Smooth muscle cell of the brain vasculature (primary cell): ENCODE measurements around the gene ABCC11.
"Not testable (repeated sequence)": the region's sequence is repeated elsewhere in the genome, so short reads cannot be mapped to it uniquely, and the experiment has no call there.

ENCODE experiments used
- DNase-seq: peaks from one replicate; pipeline ENCODE4 v3.0.0-alpha.2; 2012; ENCODE audit warnings: low read depth, low spot score

ABCC11 gene

GRCh38 chr16:48250520-48251278 lies 3.4 kb upstream of the ABCC11 start:
- DNase-seq, result no peak

DNA sequence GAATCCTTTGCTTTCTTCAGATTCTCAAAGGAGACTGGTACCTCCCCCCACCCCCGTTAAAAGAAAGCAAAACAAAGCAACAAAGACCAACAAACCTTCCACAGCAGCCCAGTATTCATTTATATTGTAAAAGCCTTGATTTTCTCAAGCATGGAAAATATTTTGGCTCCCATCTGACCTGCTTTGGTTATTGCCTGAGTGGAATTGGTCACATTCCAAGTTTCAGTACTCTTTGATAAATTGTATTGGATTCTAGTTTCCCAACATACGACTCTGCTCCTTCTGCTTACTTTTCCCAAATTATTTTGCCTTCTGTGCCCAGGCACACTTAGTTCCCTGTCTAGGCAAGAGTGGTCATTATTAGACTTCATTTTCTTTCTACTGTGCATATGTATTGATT lies 1.3 kb downstream of the ABCC11 start:
- DNase-seq, result no peak

- no peak for DNase-seq
These were observed 2.5 kb downstream of the ABCC11 start for GRCh38 chr16:48244863-48245195.

DNA sequence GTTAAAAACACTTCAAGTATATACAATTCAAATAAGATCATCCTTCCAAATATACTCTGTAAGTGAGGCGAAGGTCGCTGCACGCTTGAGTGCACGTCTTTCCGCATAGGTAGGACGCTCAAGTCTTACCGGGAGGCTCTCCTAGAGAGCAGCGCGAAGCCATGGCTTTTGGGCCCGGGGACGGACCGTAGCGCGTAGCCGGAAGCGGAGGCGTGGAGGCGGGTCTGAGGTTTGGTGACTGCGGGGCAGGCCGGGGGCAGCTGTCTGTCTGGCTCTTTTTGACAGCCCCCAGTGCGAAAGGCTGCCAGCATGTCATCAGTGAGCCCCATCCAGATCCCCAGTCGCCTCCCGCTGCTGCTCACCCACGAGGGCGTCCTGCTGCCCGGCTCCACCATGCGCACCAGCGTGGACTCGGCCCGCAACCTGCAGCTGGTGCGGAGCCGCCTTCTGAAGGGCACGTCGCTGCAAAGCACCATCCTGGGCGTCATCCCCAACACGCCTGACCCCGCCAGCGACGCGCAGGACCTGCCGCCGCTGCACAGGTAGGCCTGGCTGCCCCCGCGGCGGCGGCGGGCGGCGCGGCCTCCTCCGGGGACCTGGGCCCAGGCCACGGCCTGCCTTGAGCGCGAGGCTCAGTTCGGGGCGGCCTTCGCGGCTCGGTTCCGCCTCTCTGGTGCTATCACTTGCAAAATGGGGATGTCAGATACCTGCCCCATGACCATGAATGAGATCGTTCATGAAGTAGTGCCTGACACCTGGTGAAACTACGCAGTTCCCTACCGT lies 3.1 kb downstream of the ABCC11 start, which contains the start of gene LONP2:
TSS of gene LONP2 (plus strand) at position 221 of the 783 bp plus-strand sequence. CDS start at position 310, 89 bp downstream.
- DNase-seq, result peak; percentile 73

DNA sequence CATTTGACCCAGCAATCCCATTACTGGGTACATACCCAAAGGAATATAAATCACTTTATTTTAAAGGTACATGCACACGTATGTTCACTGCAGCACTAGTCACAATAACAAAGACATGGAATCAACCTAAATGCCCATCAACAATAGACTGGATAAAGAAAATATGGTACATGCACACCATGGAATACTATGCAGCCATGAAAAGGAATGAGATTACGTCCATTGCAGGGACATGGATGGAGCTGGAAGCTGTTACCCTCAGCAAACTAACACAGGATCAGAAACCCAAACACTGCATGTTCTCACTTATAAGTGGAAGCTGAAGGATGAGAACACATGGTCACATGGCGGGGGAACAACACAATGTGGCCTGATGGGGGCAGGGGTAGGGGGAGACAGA lies 7.2 kb downstream of the ABCC11 start:
- not testable (repeated sequence) for DNase-seq

DNA sequence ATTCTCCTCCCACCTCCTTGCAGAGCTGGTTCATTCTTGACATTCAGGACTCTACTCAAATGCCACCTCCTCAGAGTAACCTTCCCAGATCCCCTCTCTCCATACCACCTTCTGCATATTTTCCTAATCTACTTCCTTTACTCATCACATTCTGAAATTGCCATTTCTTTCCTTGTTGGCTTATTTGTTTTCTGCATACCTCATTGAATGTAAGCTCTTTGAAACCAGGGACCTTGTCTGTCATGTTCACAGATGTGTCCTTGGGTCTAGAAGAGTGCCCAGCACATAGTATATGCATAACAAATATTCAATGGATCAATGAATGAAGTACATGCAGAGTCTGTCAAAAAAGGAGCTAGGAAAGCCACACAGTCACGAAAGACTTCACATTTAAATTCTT lies 11.1 kb downstream of the ABCC11 start:
- DNase-seq, result no peak

DNA sequence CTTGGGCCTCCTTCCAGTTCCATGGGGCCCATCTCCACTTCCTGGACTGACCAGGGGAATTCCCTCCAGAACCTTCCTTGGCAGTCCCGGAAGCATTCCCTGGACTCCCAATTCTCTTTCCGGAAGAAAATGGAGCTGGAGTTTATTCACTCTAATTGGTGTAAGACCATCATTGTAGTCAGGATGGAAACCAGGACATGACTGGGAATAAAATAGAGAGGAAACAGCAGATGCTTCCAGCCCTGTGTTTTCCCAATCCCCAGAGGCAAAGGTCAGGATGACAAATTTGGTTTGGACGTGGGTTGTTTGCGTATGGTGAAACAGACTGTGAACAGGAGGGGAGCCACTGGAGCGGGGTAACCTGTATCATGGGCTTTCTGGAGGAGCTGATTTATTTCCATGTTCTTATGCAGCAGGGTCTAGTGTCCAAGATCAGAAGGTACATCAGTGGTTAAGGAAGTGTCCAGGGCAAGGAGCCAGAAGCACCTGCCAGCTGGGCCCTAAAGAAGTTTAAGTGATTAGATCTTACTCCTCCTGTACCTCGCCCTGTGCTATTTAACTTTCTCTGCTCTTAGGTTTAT lies 11.7 kb downstream of the ABCC11 start:
- no peak for DNase-seq

- DNase-seq, result no peak
These were observed 12.2 kb downstream of the ABCC11 start for GRCh38 chr16:48235058-48235555.

- no peak for DNase-seq
These were observed 12.7 kb downstream of the ABCC11 start for GRCh38 chr16:48234630-48235029.

DNA sequence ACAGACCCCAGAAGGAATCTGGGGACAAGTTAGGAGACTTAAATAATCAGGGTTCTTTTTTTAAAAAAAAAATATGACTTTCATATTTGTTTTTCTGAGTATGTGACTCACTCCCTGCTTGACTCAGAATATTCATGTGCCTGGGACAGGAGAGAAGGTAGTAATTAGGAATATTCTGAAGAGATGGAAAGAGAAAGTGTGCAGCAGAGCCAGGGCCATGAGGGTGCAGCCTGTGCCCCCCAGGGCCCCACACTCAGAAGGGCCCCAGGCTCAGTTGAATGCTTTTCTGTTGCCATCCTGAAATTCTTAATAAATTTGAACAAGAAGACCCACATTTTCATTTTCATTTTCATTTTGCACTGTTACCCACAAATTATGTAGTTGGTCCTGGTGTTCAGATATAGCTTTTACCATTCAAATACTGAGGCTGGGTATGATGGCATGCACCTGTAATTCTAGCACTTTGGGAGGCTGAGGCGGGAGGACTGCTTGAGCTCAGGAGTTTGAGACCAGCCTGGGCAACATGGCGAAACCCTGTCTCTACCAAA lies 14.8 kb downstream of the ABCC11 start:
- no peak for DNase-seq

GRCh38 chr16:48231727-48232492 lies 15.4 kb downstream of the ABCC11 start:
- DNase-seq, result no peak

DNA sequence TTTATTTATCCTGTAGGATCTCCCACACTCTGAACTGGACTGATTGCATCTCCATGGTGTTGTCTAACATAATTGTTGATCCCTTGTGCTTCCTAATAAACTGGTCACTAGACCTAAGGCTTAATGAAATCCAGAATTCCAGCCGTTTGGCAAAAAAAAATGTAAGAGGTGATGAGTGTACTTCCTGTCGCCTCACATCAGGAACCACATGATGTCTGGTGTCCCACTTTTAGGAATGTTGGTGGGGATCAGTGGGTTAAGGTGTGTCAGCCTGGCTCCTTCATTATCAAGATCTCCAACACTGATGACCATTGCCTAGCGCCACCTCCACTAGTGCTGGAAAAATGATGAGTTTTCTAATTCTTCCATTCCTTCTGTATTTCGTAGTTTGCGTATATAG lies 21.9 kb downstream of the ABCC11 start:
- DNase-seq, result no peak

- no peak for DNase-seq
These were observed 23.8 kb downstream of the ABCC11 start for GRCh38 chr16:48223490-48223889.

DNA sequence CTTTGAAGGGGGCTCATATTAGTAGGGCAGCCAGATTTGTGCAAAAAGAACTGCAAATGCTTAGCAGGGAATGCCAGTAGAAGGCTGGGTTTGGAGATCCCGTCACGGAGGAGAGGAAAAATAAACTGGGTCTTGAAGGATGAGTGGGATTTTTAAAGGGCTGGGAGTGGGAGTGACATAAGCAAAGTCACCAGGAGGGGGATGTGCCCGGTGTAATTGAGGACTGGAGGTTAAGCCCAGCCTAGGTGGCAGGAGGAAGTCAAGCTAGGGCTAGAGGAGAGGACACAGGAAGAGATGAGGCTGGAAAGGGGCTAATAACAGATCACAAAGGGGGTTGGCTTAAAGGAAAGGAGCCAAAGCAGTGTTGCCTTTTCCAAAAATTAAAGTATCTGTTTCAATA lies 26.4 kb downstream of the ABCC11 start:
- no peak for DNase-seq

- no peak for DNase-seq
These were observed 28.9 kb downstream of the ABCC11 start for GRCh38 chr16:48218473-48218872.

GRCh38 chr16:48217708-48218107 lies 29.6 kb downstream of the ABCC11 start:
- DNase-seq, result no peak

DNA sequence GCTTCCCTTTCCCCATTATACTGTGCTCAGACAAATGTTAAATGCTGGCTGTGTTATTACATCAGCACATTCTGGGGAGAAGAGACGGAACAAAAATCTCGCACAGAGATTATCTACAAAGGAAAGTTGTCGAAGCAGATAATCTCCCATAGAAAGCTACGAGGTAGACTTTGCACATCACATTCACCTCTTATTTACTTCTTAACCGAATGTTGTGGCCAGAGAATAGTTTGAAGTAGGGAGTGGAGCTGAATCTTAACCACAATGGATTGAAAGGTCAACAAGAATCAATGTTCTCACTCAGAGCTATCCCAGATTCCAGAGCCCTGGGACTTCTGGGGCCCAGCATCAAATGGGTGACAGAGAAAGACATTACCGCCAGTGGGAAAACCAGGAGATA lies 31.6 kb downstream of the ABCC11 start:
- no peak for DNase-seq

DNA sequence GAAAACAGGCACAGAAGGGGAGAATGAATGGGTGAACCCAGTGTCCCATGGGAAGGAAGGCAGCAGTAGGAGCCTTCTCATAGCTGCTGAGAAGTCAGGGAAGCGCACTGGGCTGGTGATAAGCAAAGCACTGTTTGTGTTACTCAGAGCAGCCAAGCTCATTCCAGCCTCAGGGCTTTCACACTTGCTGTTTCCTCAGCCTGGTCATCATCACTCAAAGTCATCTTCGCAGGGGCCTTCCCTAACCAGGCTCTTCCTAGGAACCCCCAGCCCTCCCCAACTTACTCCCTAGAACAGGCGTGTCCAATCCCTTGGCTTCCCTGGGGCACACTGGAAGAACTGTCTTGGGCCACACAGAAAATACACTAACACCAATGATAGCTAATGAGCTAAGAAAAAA lies 35.3 kb downstream of the ABCC11 start:
- DNase-seq, result no peak

DNA sequence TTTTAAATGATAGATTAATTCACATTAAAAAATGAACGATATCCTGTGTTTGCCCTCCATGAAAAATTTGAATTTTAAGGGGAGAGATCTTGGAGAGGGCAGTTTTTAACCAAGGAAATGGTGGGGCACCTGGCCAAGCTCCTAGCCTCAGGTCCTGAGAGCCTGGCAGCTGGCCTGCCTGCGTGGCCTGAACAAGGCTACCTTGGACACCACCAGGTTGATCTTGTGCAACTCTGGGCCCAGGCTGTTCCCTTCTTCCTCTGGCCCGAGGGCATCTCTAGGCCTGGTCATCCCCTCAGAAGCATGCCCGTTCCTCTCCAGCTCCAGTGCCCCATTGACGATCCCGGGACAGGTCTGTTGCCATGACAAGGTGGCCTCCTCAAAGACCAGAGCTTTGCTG lies 36.6 kb downstream of the ABCC11 start:
- no peak for DNase-seq

GRCh38 chr16:48206594-48207242 lies 40.6 kb downstream of the ABCC11 start:
- no peak for DNase-seq

- no peak for DNase-seq
These were observed 42.6 kb downstream of the ABCC11 start for GRCh38 chr16:48204825-48205151.
